NCI-H2081 (cell line): ENCODE results near the gene BTBD9.

Experiments used
- DNase-seq, 2 experiments: peaks; one replicate each; lab custom pipeline; 2025; lab: John Stamatoyannopoulos, UW

BTBD9 gene

GRCh38 chr6:38341496-38341895 is 298.2 kb downstream of the BTBD9 start:
- no peak for DNase-seq

GRCh38 chr6:38339914-38340313 is 299.8 kb downstream of the BTBD9 start:
- no peak for DNase-seq

- no peak for DNase-seq
These were observed 301.8 kb downstream of the BTBD9 start for GRCh38 chr6:38337819-38338465.

GRCh38 chr6:38336922-38337321 is 302.8 kb downstream of the BTBD9 start:
- no peak for DNase-seq

GRCh38 chr6:38326837-38327236 is 312.9 kb downstream of the BTBD9 start:
- no peak for DNase-seq

GRCh38 chr6:38323216-38323615 is 316.5 kb downstream of the BTBD9 start:
- DNase-seq = no peak

GRCh38 chr6:38322138-38322537 is 317.6 kb downstream of the BTBD9 start:
- DNase-seq = no peak

GRCh38 chr6:38320843-38321242 is 318.9 kb downstream of the BTBD9 start:
- DNase-seq = no peak

- no peak for DNase-seq
These were observed 319.4 kb downstream of the BTBD9 start for GRCh38 chr6:38320358-38320757.

- DNase-seq = no peak
These were observed 320.2 kb downstream of the BTBD9 start for GRCh38 chr6:38319256-38320212.

GRCh38 chr6:38316099-38316868 is 323.4 kb downstream of the BTBD9 start:
- no peak for DNase-seq

- no peak for DNase-seq
These were observed 328.5 kb downstream of the BTBD9 start for GRCh38 chr6:38311201-38311600.

GRCh38 chr6:38310061-38310460 is 329.7 kb downstream of the BTBD9 start:
- DNase-seq = no peak

- no peak for DNase-seq
These were observed 332.0 kb downstream of the BTBD9 start for GRCh38 chr6:38307740-38308139.

- no peak for DNase-seq
These were observed 332.8 kb downstream of the BTBD9 start for GRCh38 chr6:38306931-38307330.

GRCh38 chr6:38305995-38306681 is 333.6 kb downstream of the BTBD9 start:
- DNase-seq = no peak

- DNase-seq = no peak
These were observed 336.9 kb downstream of the BTBD9 start for GRCh38 chr6:38302838-38303237.

- DNase-seq = no peak
These were observed 337.6 kb downstream of the BTBD9 start for GRCh38 chr6:38302081-38302480.

GRCh38 chr6:38290133-38290799 is 349.5 kb downstream of the BTBD9 start:
- no peak for DNase-seq

GRCh38 chr6:38287487-38287886 is 352.2 kb downstream of the BTBD9 start:
- no peak for DNase-seq

- DNase-seq = no peak
These were observed 354.8 kb downstream of the BTBD9 start for GRCh38 chr6:38284802-38285394.
